HEK293T (cell line): Measurements from ENCODE around the gene GLIPR1L2.
"Not testable (repeated sequence)": the region's sequence is repeated elsewhere in the genome, so short reads cannot be mapped to it uniquely, and the experiment has no call there.

Source experiments
- CTCF ChIA-PET: fragments of 350-600 bp; formaldehyde crosslinking; extraction: SDS; loops from one replicate; lab custom pipeline; 2021; ENCODE audit warnings: antibody characterized with exemption, inconsistent platforms; lab: Yijun Ruan, JAX
- POLR2A ChIA-PET: fragments of 350-600 bp; formaldehyde crosslinking; extraction: SDS; loops from one replicate; lab custom pipeline; 2020; ENCODE audit warnings: antibody characterized with exemption, inconsistent platforms; lab: Yijun Ruan, JAX
- DNase-seq: peaks from one replicate; pipeline ENCODE4 v3.0.0; 2012; ENCODE audit warnings: mixed read lengths; ENCODE audit errors: extremely low spot score
- ARNT ChIP-seq: fragments of 450-650 bp; IDR thresholded peaks from 2 replicates; pipeline ENCODE4 v1.6.1; 2017; ENCODE audit warnings: mild to moderate bottlenecking
- BHLHE40 ChIP-seq: fragments of 450-650 bp; IDR thresholded peaks from 2 replicates; pipeline ENCODE4 v1.6.1; 2016; ENCODE audit warnings: mild to moderate bottlenecking, moderate library complexity, borderline replicate concordance
- CTBP1 ChIP-seq: fragments of 450-650 bp; IDR thresholded peaks from 2 replicates; pipeline ENCODE4 v1.6.1; 2016; ENCODE audit warnings: borderline replicate concordance
- ELF4 ChIP-seq: fragments of 450-650 bp; IDR thresholded peaks from 2 replicates; pipeline ENCODE4 v1.6.1; 2017; ENCODE audit warnings: antibody characterized with exemption
- FOXA1 ChIP-seq: fragments of 450-650 bp; IDR thresholded peaks from 2 replicates; pipeline ENCODE4 v1.6.1; 2016; ENCODE audit warnings: mild to moderate bottlenecking
- FOXK2 ChIP-seq: fragments of 450-650 bp; IDR thresholded peaks from 2 replicates; pipeline ENCODE4 v1.6.1; 2016; ENCODE audit warnings: mild to moderate bottlenecking
- FOXM1 ChIP-seq: fragments of 450-650 bp; IDR thresholded peaks from 2 replicates; pipeline ENCODE4 v1.6.1; 2017; ENCODE audit warnings: mild to moderate bottlenecking, borderline replicate concordance
- HDGF ChIP-seq: fragments of 450-650 bp; IDR thresholded peaks from 2 replicates; pipeline ENCODE4 v1.6.1; 2017; ENCODE audit warnings: antibody characterized with exemption, borderline replicate concordance
- L3MBTL2 ChIP-seq: fragments of 450-650 bp; conservative IDR thresholded peaks from 2 replicates; pipeline ENCODE4 v1.6.1; 2016; ENCODE audit warnings: mild to moderate bottlenecking
- LEF1 ChIP-seq: fragments of 450-650 bp; IDR thresholded peaks from 2 replicates; pipeline ENCODE4 v1.6.1; 2017; ENCODE audit warnings: mild to moderate bottlenecking, borderline replicate concordance
- NFRKB ChIP-seq: fragments of 450-650 bp; IDR thresholded peaks from 2 replicates; pipeline ENCODE4 v1.6.1; 2016; ENCODE audit warnings: mild to moderate bottlenecking, moderate library complexity
- PKNOX1 ChIP-seq: fragments of 450-650 bp; IDR thresholded peaks from 2 replicates; pipeline ENCODE4 v1.6.1; 2016
- SP1 ChIP-seq: fragments of 450-650 bp; IDR thresholded peaks from 2 replicates; pipeline ENCODE4 v1.6.1; 2017
- SUZ12 ChIP-seq: fragments of 450-650 bp; IDR thresholded peaks from 2 replicates; pipeline ENCODE4 v1.6.1; 2016; ENCODE audit warnings: mild to moderate bottlenecking
- TARDBP ChIP-seq: fragments of 450-650 bp; IDR thresholded peaks from 2 replicates; pipeline ENCODE4 v1.6.1; 2016
- ZNF384 ChIP-seq: fragments of 450-650 bp; IDR thresholded peaks from 2 replicates; pipeline ENCODE4 v1.6.1; 2016

Gene GLIPR1L2

GRCh38 chr12:75390899-75391538 lies at the start of gene GLIPR1L2:
GLIPR1L2 (plus strand) TSS chr12:75391089; CDS start chr12:75391117, 28 bp downstream.
- 0 out of 2 replicates have a peak, but pooled peaks have one; percentile 21 for TF ChIP-seq ELF4
- TF ChIP-seq HDGF = no peak
- no peak for TF ChIP-seq TARDBP
- TF ChIP-seq NFRKB = 0 out of 2 replicates have a peak, but pooled peaks have one; percentile 49
- peak; percentile 70 for TF ChIP-seq L3MBTL2
- no peak for TF ChIP-seq FOXM1
- TF ChIP-seq PKNOX1 = peak; percentile 98
- no peak for TF ChIP-seq SUZ12
- POLR2A ChIA-PET = interaction anchor here (0.7 to 1.6 kb wide), 8 partner anchors 16 to 928 kb away, joined by 3 to 4 read pairs (median 3); partner anchors contain the start of genes CAPS2 and GLIPR1
- CTCF ChIA-PET = interaction anchor here (0.5 to 0.9 kb wide), 5 partner anchors 8 to 922 kb away, joined by 3 to 4 read pairs (median 3); no protein-coding TSS in a partner anchor
- DNase-seq = peak; percentile 94

GRCh38 chr12:75341873-75342272 lies 49.0 kb upstream of the GLIPR1L2 start:
- TF ChIP-seq SUZ12 = no peak
- no peak for TF ChIP-seq SP1
- POLR2A ChIA-PET = no interaction called here

GRCh38 chr12:75345531-75345930 lies 45.4 kb upstream of the GLIPR1L2 start:
- no peak for DNase-seq

More at GRCh38 chr12:75341873-75342272, 49.0 kb upstream of the GLIPR1L2 start:
- DNase-seq = no peak
- CTCF ChIA-PET = no interaction called here

GRCh38 chr12:75346215-75346614 lies 44.7 kb upstream of the GLIPR1L2 start:
- CTCF ChIA-PET, DNase-seq, POLR2A ChIA-PET: not testable (repeated sequence)

More at GRCh38 chr12:75345531-75345930, 45.4 kb upstream of the GLIPR1L2 start:
- no peak for TF ChIP-seq ARNT
- no peak for TF ChIP-seq LEF1
- no peak for TF ChIP-seq L3MBTL2
- TF ChIP-seq SUZ12 = no peak
- no peak for TF ChIP-seq HDGF
- no peak for TF ChIP-seq TARDBP
- TF ChIP-seq CTBP1 = no peak
- no peak for TF ChIP-seq NFRKB
- TF ChIP-seq ELF4 = no peak
- no peak for TF ChIP-seq SP1
- no peak for TF ChIP-seq PKNOX1
- no peak for TF ChIP-seq BHLHE40
- no peak for TF ChIP-seq FOXM1
- TF ChIP-seq FOXA1 = no peak
- no peak for TF ChIP-seq FOXK2
- TF ChIP-seq ZNF384 = no peak
- ChIA-PET POLR2A (no interaction called here), CTCF (no interaction called here)

GRCh38 chr12:75349946-75350345 lies 40.9 kb upstream of the GLIPR1L2 start:
- CTCF ChIA-PET = no interaction called here
- POLR2A ChIA-PET = no interaction called here
- DNase-seq = no peak

GRCh38 chr12:75350413-75350812 lies 40.5 kb upstream of the GLIPR1L2 start:
- no peak for DNase-seq
- no peak for TF ChIP-seq FOXK2
- TF ChIP-seq BHLHE40 = no peak
- TF ChIP-seq TARDBP = no peak
- CTCF ChIA-PET = no interaction called here
- POLR2A ChIA-PET = no interaction called here

More at GRCh38 chr12:75349946-75350345, 40.9 kb upstream of the GLIPR1L2 start:
- TF ChIP-seq NFRKB (no peak), FOXM1 (no peak), CTBP1 (no peak), FOXA1 (no peak), BHLHE40 (no peak), HDGF (no peak), ARNT (no peak), LEF1 (no peak), ZNF384 (no peak), SUZ12 (no peak), FOXK2 (no peak), ELF4 (no peak)

GRCh38 chr12:75354011-75354410 lies 36.9 kb upstream of the GLIPR1L2 start:
- ChIA-PET POLR2A (no interaction called here), CTCF (interaction anchor here (0.6 to 1.0 kb wide), 2 partner anchors 11 to 38 kb away, joined by 4 read pairs; no protein-coding TSS in a partner anchor)
- DNase-seq = no peak
- no peak for TF ChIP-seq ARNT
- TF ChIP-seq FOXM1 = no peak
- no peak for TF ChIP-seq L3MBTL2
- TF ChIP-seq SP1 = no peak
- TF ChIP-seq FOXK2 = no peak
- no peak for TF ChIP-seq FOXA1

GRCh38 chr12:75360920-75361319 lies 30.0 kb upstream of the GLIPR1L2 start:
- ChIA-PET POLR2A (no interaction called here), CTCF (no interaction called here)

More at GRCh38 chr12:75360920-75361319, 30.0 kb upstream of the GLIPR1L2 start:
- TF ChIP-seq L3MBTL2 = no peak
- no peak for TF ChIP-seq FOXK2
- no peak for TF ChIP-seq ZNF384
- TF ChIP-seq NFRKB = no peak
- no peak for TF ChIP-seq FOXA1
- no peak for TF ChIP-seq BHLHE40
- no peak for TF ChIP-seq ELF4
- TF ChIP-seq ARNT = no peak
- TF ChIP-seq HDGF = no peak
- TF ChIP-seq PKNOX1 = no peak
- no peak for TF ChIP-seq SUZ12
- TF ChIP-seq CTBP1 = no peak
- TF ChIP-seq FOXM1 = no peak
- no peak for TF ChIP-seq LEF1
- TF ChIP-seq SP1 = no peak
- no peak for TF ChIP-seq TARDBP
- DNase-seq = no peak
